Hippocampal formation (tissue), 2 donors: Measurements from ENCODE around the gene PLCD3.
"Not testable (repeated sequence)": the region's sequence is repeated elsewhere in the genome, so short reads cannot be mapped to it uniquely, and the experiment has no call there.

Experiments
- DNase-seq, 2 donors: peaks; one replicate each; lab custom pipeline; 2025; lab: John Stamatoyannopoulos, UW

The PLCD3 gene

GRCh38 chr17:45135192-45135977, 3.1 kb upstream of the PLCD3 start, which contains the start of gene ACBD4:
TSS of gene ACBD4 (plus strand) at chr17:45135687. CDS start at chr17:45136145, 458 bp downstream.
- DNase-seq, result peak; percentile 91 to 96

DNA sequence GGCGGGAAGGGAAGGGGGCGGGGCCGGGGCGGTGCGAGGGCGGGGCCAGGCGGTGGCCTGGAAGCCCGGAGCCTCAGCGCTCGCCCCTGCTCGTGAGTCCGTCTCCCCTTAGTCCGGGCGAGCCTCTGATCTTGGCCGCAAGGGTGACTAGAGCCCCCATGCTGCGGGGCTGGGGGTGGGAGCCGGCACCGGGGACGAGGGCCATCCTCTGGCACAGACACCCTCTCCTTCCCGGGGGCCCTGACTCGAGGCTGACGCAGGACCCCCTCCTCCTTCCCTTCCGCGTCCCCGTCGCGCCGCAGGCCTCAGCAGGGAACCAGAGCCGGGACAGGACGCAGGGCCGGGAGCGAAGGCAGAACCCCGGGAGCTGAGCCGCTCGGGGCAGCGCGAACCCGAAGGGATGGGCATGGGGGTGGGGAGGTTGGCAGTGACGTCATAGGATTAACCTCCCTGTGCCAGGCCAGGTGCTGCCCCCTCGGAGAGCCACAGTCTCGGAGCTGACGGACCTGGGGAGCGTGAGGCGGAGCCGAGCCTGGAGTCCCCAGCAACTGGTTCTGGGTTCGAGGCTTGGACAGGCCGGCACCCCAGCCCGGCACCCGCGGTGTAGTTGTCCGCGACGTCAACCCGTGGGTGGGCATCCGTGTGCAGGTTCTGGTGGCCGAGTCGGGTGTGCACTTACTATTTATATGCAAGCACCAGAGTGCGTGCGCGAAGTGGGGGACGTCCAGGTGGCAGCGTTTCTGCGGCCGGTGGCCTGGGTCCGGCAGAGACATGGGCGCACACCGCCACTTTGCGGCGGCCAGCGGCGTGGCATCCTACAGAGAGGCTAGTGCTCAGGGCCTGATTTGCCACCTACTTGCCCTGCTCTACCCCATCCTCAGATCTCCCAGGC, 503 bp upstream of the PLCD3 start:
- peak; percentile 55 to 72 for DNase-seq

GRCh38 chr17:45131616-45132319, 547 bp downstream of the PLCD3 start:
- DNase-seq, result no peak

DNA sequence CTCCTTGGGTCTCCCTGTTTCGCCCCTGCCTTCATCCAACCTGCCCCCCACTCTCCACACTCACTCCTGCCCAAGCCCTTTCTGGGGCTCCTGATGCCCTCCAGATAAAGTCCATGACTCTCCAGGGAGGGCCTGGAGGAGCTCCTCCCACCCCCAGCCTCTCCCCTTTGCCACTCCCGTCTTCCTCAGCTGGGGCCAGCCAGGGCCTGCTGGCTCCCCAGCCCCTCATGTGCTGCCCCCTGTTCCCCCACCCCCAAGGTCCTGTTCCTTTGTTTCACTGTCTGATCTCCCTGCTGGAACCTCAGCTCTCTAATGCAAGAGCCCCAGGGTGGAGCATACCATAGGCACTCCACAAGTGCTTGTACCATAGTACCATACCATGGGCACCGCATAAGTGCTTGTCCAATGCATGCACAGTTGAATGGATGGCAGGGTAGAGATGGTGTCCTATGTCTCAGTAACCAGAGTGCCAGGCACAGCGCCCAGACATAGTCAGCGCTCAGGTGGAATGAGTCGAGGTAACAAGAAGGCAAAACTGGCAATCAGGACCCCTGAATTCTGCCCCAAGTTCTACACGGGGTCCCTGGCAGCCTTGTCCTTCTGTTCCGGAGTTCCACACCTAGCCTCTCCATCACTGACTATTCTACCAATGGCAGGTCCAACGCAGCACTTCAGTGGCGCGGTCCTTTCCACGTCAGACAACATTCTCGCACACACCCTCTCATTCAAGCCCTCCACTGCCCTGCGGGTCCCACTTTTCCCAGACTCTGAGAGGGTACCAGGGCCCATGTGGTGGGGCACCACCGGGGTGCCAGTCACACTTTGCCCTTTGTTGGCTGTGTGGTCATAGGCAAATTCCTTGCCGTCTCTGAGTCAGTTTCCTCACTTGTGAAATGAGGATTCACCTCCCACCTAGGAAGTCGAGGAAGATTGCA, 1.4 kb downstream of the PLCD3 start:
- DNase-seq, result no peak

- DNase-seq, result no peak
Measured at GRCh38 chr17:45129940-45130680, 2.2 kb downstream of the PLCD3 start.

- DNase-seq, result no peak
Measured at GRCh38 chr17:45129426-45129939, 2.8 kb downstream of the PLCD3 start.

- no peak for DNase-seq
Measured at GRCh38 chr17:45128989-45129388, 3.3 kb downstream of the PLCD3 start.

DNA sequence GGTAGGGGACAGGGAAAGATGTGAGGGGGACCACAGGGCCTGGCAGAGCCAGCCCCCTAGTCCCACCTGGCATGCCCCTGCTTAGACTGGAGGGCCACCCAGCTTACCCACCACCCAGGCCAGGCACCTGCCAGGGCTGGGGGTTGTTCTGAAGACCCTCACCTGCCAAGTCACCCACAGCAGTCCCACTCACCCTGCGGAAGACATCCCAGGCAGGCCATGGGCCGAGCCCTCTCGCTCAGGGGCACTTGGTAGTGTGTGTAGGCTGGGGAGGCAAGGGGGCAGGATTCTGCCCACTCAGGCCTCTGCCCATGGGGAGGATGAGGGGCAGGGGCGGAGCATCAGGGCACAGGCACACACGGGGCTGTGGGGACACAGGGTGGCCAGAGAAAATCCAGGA, 4.0 kb downstream of the PLCD3 start:
- no peak for DNase-seq

- DNase-seq, result no peak
Measured at GRCh38 chr17:45127548-45128300, 4.6 kb downstream of the PLCD3 start.

DNA sequence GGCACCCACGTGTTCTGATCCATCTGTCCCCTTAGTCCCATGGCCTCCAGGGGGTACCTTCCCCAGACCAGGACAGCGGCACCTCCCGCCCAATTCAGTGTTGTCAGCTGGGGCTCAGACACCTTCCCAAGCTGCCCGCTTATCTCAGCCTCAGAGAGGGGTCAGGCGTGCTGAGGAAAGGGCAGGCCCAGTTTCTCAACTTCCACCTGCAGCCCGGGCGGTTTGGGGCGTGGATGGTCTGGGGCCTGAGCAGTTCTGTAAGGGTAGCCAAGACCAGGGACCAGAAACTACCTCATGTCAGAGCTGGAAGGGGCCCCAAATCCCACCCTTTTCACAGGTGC, 5.1 kb downstream of the PLCD3 start:
- no peak for DNase-seq

- DNase-seq, result no peak
Measured at GRCh38 chr17:45125509-45125908, 6.8 kb downstream of the PLCD3 start.

DNA sequence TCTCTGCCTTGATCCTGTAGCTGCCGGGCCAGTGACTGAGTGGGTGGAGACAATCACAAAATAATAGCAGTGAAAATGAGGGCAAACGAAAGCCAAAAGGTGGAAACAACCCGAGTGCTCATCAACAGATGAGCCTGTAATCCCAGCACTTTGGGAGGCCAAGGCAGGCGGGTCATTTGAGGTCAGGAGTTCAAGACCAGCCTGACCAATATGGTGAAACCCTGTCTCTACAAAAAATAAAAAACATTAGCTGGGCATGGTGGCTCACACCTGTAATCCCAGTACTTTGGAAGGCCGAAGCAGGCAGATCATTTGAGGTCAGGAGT, 7.6 kb downstream of the PLCD3 start:
- DNase-seq, result not testable (repeated sequence)

- DNase-seq, result no peak
Measured at GRCh38 chr17:45123930-45124796, 8.2 kb downstream of the PLCD3 start.

- no peak for DNase-seq
Measured at GRCh38 chr17:45123076-45123770, 9.1 kb downstream of the PLCD3 start.

GRCh38 chr17:45121055-45121454, 11.3 kb downstream of the PLCD3 start:
- no peak for DNase-seq

- DNase-seq, result no peak
Measured at GRCh38 chr17:45120558-45120957, 11.8 kb downstream of the PLCD3 start.

DNA sequence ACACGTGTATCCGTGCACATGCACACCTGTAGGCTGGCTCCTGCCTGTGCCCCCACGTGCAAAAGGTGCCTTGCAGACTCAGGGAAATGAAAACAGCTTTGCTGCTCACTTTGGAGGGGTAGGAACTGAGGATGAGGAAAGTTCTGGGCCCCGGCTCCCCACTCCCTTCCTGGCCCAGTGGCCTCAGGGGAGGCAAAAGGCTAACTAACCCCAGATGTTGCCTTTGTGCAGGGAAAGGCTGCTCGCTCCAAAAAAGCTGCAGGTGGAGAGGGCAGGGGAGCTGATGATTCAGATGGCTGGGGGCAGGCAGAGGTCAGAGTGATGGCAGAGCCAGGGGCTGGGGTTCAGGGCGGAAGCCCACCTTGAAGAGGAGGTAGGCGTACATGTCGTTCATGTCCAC, 12.4 kb downstream of the PLCD3 start:
- no peak for DNase-seq

DNA sequence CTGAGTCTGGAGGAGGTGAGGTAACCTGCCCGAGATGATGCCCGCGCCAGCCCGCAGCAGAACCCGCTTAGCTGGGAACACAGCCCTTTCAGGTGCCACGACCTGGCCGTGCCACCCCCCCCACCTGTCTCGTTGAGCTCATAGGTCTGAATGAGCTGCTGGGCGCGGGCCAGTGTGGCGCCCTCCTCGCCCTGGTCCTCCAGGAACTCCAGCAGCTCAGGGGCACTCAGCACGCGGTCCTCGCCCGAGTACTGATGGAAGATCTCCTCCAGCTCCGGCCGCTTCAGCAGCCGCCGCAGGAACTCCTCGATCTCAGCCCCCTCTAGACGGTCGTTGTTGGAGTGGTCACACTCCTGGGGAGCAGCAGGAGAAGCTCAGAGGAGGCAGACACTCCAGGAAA, 13.6 kb downstream of the PLCD3 start:
- DNase-seq, result no peak
